ENCODE measurements around the gene RND2. TPM values are rescaled to one million over a fixed set of nuclear protein-coding genes. Genes with fewer than 3 reads are reported as not detected.
A peak's percentile ranks its signal among the peaks of the same experiment; 100 is the strongest.

The RND2 gene
- total and polyA plus RNA-seq, 9 of the 15 experiments (the other 6 are each of a cell fraction or from before 2014, with no cell fraction given): 0.15 to 1.9 (median 0.98) TPM

GRCh38 chr17:43011728-43012472 lies 13.1 kb upstream of the RND2 start (continued):
- no peak for TF ChIP-seq DNMT1 (IDR thresholded peaks at IDR 0.05)
- no peak for TF ChIP-seq FOXA3 (CRISPR knock-in tag; conservative IDR thresholded peaks at IDR 0.05 in 1 of 2, IDR thresholded peaks at IDR 0.05 in 1 of 2)
- no peak for TF ChIP-seq CHD1 (IDR thresholded peaks at IDR 0.05; ENCODE audit: low read length)
- TF ChIP-seq KDM4B (IDR thresholded peaks at IDR 0.05; ENCODE audit: borderline replicate concordance in 2 of 2, low read depth in 1 of 2): no peak
- TF ChIP-seq DPF2 (IDR thresholded peaks at IDR 0.05): peak; percentile 46; the same call in 1 of the 2 replicates
- TF ChIP-seq ZNF696 (CRISPR knock-in tag; conservative IDR thresholded peaks at IDR 0.05): no peak
- no peak for TF ChIP-seq ZNF740 (CRISPR knock-in tag; IDR thresholded peaks at IDR 0.05)
- TF ChIP-seq ZNF740 (tag; IDR thresholded peaks at IDR 0.05): no peak
- no peak for TF ChIP-seq NR3C1 (CRISPR knock-in tag; IDR thresholded peaks at IDR 0.05)
- TF ChIP-seq ZNF197 (CRISPR knock-in tag; IDR thresholded peaks at IDR 0.05; ENCODE audit: low read depth): no peak
- no peak for TF ChIP-seq ZC3H11A (IDR thresholded peaks at IDR 0.05; ENCODE audit: low read depth, low read length)
- TF ChIP-seq BCOR (IDR thresholded peaks at IDR 0.05): 0 out of 2 replicates have a peak, but pooled peaks have one; percentile 3
- 0 out of 2 replicates have a peak, but pooled peaks have one; percentile 9 for TF ChIP-seq GMEB1 (CRISPR knock-in tag; IDR thresholded peaks at IDR 0.05)
- no peak for TF ChIP-seq E2F3 (CRISPR knock-in tag; IDR thresholded peaks at IDR 0.05)
- no peak for TF ChIP-seq ZNF224 (CRISPR knock-in tag; IDR thresholded peaks at IDR 0.05)
- no peak for TF ChIP-seq TCF7 (IDR thresholded peaks at IDR 0.05; ENCODE audit: borderline replicate concordance)
- TF ChIP-seq MYNN (IDR thresholded peaks at IDR 0.05): no peak
- no peak for TF ChIP-seq MYNN (CRISPR knock-in tag; IDR thresholded peaks at IDR 0.05)
- TF ChIP-seq, protein P1, sequence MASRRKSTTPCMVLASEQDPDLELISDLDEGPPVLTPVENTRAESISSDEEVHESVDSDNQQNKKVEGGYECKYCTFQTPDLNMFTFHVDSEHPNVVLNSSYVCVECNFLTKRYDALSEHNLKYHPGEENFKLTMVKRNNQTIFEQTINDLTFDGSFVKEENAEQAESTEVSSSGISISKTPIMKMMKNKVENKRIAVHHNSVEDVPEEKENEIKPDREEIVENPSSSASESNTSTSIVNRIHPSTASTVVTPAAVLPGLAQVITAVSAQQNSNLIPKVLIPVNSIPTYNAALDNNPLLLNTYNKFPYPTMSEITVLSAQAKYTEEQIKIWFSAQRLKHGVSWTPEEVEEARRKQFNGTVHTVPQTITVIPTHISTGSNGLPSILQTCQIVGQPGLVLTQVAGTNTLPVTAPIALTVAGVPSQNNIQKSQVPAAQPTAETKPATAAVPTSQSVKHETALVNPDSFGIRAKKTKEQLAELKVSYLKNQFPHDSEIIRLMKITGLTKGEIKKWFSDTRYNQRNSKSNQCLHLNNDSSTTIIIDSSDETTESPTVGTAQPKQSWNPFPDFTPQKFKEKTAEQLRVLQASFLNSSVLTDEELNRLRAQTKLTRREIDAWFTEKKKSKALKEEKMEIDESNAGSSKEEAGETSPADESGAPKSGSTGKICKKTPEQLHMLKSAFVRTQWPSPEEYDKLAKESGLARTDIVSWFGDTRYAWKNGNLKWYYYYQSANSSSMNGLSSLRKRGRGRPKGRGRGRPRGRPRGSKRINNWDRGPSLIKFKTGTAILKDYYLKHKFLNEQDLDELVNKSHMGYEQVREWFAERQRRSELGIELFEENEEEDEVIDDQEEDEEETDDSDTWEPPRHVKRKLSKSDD (conservative IDR thresholded peaks at IDR 0.05; ENCODE audit: low read length): no peak
- no peak for TF ChIP-seq ETV1 (tag; conservative IDR thresholded peaks at IDR 0.05; ENCODE audit: low read depth)
- TF ChIP-seq RFX7 (CRISPR knock-in tag; IDR thresholded peaks at IDR 0.05): no peak
- TF ChIP-seq RBM17 (IDR thresholded peaks at IDR 0.05; ENCODE audit: borderline replicate concordance, low read depth, low read length): no peak
- no peak for TF ChIP-seq DACH1 (IDR thresholded peaks at IDR 0.05; ENCODE audit: partially characterized antibody)
- TF ChIP-seq, protein P2, sequence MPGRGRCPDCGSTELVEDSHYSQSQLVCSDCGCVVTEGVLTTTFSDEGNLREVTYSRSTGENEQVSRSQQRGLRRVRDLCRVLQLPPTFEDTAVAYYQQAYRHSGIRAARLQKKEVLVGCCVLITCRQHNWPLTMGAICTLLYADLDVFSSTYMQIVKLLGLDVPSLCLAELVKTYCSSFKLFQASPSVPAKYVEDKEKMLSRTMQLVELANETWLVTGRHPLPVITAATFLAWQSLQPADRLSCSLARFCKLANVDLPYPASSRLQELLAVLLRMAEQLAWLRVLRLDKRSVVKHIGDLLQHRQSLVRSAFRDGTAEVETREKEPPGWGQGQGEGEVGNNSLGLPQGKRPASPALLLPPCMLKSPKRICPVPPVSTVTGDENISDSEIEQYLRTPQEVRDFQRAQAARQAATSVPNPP (IDR thresholded peaks at IDR 0.05; ENCODE audit: borderline replicate concordance, insufficient read depth, insufficient read length): no peak

Data from K562 (cell line).